ENCODE results near the gene CCL15. TPM values are rescaled to one million over a fixed set of nuclear protein-coding genes. Genes with fewer than 3 reads are reported as not detected.

The CCL15 gene
- total and polyA plus RNA-seq, 10 donors = 0.15 to 0.20 (median 0.19) TPM; not detected in 7

GRCh38 chr17:36034127-36034526, 32.8 kb upstream of the CCL15 start:
- no peaks in the 10 kb centered on the region for H3K36me3 ChIP-seq
- H3K4me1 ChIP-seq = peaks cover 0 to 24% (median 10%) of the 10 kb centered on the region in 6 donors
- DNase-seq = no peak
- H3K4me3 ChIP-seq = no peak overlapping the region
- H3K27me3 ChIP-seq (replicated peaks in 1 of 7) = peaks cover 0 to 5% (median 0%) of the 10 kb centered on the region in 7 donors
- no peak for TF ChIP-seq POLR2AphosphoS5 (IDR thresholded peaks at IDR 0.05)
- TF ChIP-seq POLR2A (IDR thresholded peaks at IDR 0.05) = no peak
- no peak for TF ChIP-seq CTCF (IDR thresholded peaks at IDR 0.05 in 8 of 11, conservative IDR thresholded peaks at IDR 0.05 in 3 of 11)
- H3K27ac ChIP-seq = no peak overlapping the region
- no peaks in the 10 kb centered on the region for H3K9me3 ChIP-seq
- intact Hi-C loops (cut with DNase I; ENCODE audit: low total_unique reads) = no loop called here
- 9 to 18% (median 16%) methylated on average over 3 of the region's 3 CpGs for WGBS, 5 donors

- Histone ChIP-seq H3K4me1 (peaks cover 0 to 17% (median 8%) of the 10 kb centered on the region in 6 donors), H3K4me3 (no peak overlapping the region), H3K27ac (no peak overlapping the region), H3K27me3 (replicated peaks in 1 of 7) (peaks cover 0 to 5% (median 0%) of the 10 kb centered on the region in 7 donors), H3K36me3 (no peaks in the 10 kb centered on the region), H3K9me3 (no peaks in the 10 kb centered on the region)
- no peak for DNase-seq
- 85 to 90% (median 88%) methylated on average over 1 of the region's 1 CpG for WGBS, 5 donors
- intact Hi-C loops (cut with DNase I; ENCODE audit: low total_unique reads) = no loop called here
- TF ChIP-seq POLR2A (IDR thresholded peaks at IDR 0.05) (no peak), CTCF (IDR thresholded peaks at IDR 0.05 in 8 of 11, conservative IDR thresholded peaks at IDR 0.05 in 3 of 11) (no peak), POLR2AphosphoS5 (IDR thresholded peaks at IDR 0.05) (no peak)
Measured at GRCh38 chr17:36030956-36031355, 29.6 kb upstream of the CCL15 start.

GRCh38 chr17:36027761-36028160, 26.4 kb upstream of the CCL15 start:
- no peak for DNase-seq
- no peak overlapping the region for H3K27ac ChIP-seq
- H3K4me3 ChIP-seq = no peak overlapping the region
- H3K27me3 ChIP-seq (replicated peaks in 1 of 7) = no peaks in the 10 kb centered on the region
- TF ChIP-seq POLR2A (IDR thresholded peaks at IDR 0.05) = no peak
- TF ChIP-seq POLR2AphosphoS5 (IDR thresholded peaks at IDR 0.05) = no peak
- TF ChIP-seq CTCF (IDR thresholded peaks at IDR 0.05 in 8 of 11, conservative IDR thresholded peaks at IDR 0.05 in 3 of 11) = no peak
- intact Hi-C loops (cut with DNase I; ENCODE audit: low total_unique reads) = no loop called here
- H3K36me3 ChIP-seq = no peaks in the 10 kb centered on the region
- 45 to 80% (median 63%) methylated on average over 4 of the region's 4 CpGs for WGBS, 5 donors
- no peaks in the 10 kb centered on the region for H3K4me1 ChIP-seq
- peaks cover 0 to 6% (median 0%) of the 10 kb centered on the region in 8 donors for H3K9me3 ChIP-seq

GRCh38 chr17:36024106-36024869, 22.9 kb upstream of the CCL15 start:
- no peak overlapping the region for H3K4me3 ChIP-seq
- TF ChIP-seq POLR2A (IDR thresholded peaks at IDR 0.05) (no peak), POLR2AphosphoS5 (IDR thresholded peaks at IDR 0.05) (no peak), CTCF (IDR thresholded peaks at IDR 0.05 in 8 of 11, conservative IDR thresholded peaks at IDR 0.05 in 3 of 11) (no peak)
- H3K36me3 ChIP-seq = no peaks in the 10 kb centered on the region
- no peaks in the 10 kb centered on the region for H3K4me1 ChIP-seq
- intact Hi-C loops (cut with DNase I; ENCODE audit: low total_unique reads) = no loop called here
- DNase-seq = no peak
- peaks cover 0 to 8% (median 0%) of the 10 kb centered on the region in 8 donors for H3K9me3 ChIP-seq
- H3K27ac ChIP-seq = no peak overlapping the region
- 87 to 95% (median 91%) methylated on average over 6 of the region's 6 CpGs for WGBS, 5 donors
- no peaks in the 10 kb centered on the region for H3K27me3 ChIP-seq (replicated peaks in 1 of 7)
